ENCODE results near the gene MAP7. TPM values are rescaled to one million over a fixed set of nuclear protein-coding genes. Genes with fewer than 3 reads are reported as not detected.

Gene MAP7
- total RNA-seq, 4 donors from 2014 or later: 16.5 to 47.1 (median 38.8) TPM

DNA sequence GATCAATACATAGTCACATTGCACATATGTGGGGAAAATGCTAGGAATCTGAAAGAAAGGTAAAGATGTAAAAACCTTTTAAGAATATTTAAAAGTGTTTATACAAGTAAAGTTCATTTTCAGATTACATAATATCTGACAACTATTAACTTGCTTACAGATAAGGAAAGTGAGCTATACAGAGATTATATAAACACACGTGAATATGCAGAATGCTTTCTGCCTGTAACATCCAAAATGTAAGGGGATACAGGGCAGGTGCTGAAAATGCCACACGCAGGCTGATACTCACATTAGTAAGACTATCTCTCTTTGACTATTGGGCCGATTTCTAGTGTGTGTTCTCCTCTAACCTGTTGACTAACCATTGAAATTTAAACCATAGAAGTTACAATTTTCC lies 17.9 kb upstream of the MAP7 start:
- no peaks in the 10 kb centered on the region for H3K9me3 ChIP-seq
- TF ChIP-seq, protein P1, sequence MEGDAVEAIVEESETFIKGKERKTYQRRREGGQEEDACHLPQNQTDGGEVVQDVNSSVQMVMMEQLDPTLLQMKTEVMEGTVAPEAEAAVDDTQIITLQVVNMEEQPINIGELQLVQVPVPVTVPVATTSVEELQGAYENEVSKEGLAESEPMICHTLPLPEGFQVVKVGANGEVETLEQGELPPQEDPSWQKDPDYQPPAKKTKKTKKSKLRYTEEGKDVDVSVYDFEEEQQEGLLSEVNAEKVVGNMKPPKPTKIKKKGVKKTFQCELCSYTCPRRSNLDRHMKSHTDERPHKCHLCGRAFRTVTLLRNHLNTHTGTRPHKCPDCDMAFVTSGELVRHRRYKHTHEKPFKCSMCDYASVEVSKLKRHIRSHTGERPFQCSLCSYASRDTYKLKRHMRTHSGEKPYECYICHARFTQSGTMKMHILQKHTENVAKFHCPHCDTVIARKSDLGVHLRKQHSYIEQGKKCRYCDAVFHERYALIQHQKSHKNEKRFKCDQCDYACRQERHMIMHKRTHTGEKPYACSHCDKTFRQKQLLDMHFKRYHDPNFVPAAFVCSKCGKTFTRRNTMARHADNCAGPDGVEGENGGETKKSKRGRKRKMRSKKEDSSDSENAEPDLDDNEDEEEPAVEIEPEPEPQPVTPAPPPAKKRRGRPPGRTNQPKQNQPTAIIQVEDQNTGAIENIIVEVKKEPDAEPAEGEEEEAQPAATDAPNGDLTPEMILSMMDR (IDR thresholded peaks at IDR 0.05): no peak
- no peak for TF ChIP-seq POLR2A (IDR thresholded peaks at IDR 0.05)
- no peak for DNase-seq
- H3K36me3 ChIP-seq: peaks cover 0 to 1% (median 0%) of the 10 kb centered on the region in 3 donors
- peaks cover 0 to 20% (median 0%) of the 10 kb centered on the region in 4 donors for H3K4me1 ChIP-seq
- H3K27me3 ChIP-seq: no peaks in the 10 kb centered on the region
- peak overlapping the region in 3 of 4 donors; percentile 4 to 70 (median 66) for H3K27ac ChIP-seq
- H3K4me3 ChIP-seq: no peak overlapping the region

DNA sequence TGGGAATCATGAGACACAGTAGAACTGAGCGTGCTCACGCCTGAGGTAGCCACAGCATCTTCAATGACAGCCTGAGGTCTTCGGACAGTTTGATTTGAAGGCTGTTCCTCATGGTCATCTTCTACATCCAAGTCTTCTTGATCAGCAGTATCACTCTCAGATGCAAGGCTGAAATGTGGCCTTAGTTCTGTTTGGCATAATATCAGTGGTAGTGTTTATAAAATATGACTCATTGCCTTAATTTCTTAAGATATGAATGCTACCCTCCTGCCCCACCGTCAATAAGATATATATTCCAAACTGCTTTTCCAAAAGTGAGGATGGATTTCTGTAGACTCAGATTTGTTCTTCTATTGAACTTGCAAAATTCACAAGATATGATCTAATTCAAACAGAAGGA lies 17.5 kb upstream of the MAP7 start:
- Histone ChIP-seq H3K9me3 (no peaks in the 10 kb centered on the region), H3K4me3 (no peak overlapping the region), H3K36me3 (no peaks in the 10 kb centered on the region), H3K27me3 (no peaks in the 10 kb centered on the region), H3K4me1 (peaks cover 0 to 20% (median 0%) of the 10 kb centered on the region in 4 donors), H3K27ac (peak overlapping the region in 3 of 4 donors; percentile 4 to 70 (median 66))
- TF ChIP-seq, protein P1 (IDR thresholded peaks at IDR 0.05): no peak
- no peak for TF ChIP-seq POLR2A (IDR thresholded peaks at IDR 0.05)
- no peak for DNase-seq

GRCh38 chr6:136566851-136567250 lies 16.6 kb upstream of the MAP7 start:
- Histone ChIP-seq H3K4me1 (peaks cover 0 to 20% (median 0%) of the 10 kb centered on the region in 4 donors), H3K9me3 (no peaks in the 10 kb centered on the region), H3K27me3 (no peaks in the 10 kb centered on the region), H3K4me3 (no peak overlapping the region), H3K27ac (peak overlapping the region in 3 of 4 donors; percentile 4 to 70 (median 66)), H3K36me3 (peaks cover 0 to 7% (median 0%) of the 10 kb centered on the region in 3 donors)
- no peak for TF ChIP-seq POLR2A (IDR thresholded peaks at IDR 0.05)
- TF ChIP-seq, protein P1 (IDR thresholded peaks at IDR 0.05): no peak
- DNase-seq: no peak

GRCh38 chr6:136566007-136566487 lies 15.8 kb upstream of the MAP7 start:
- peaks cover 0 to 20% (median 0%) of the 10 kb centered on the region in 4 donors for H3K4me1 ChIP-seq

GRCh38 chr6:136564180-136564579 lies 14.0 kb upstream of the MAP7 start:
- Histone ChIP-seq H3K4me3 (no peak overlapping the region), H3K27ac (no peak overlapping the region), H3K36me3 (peaks cover 0 to 24% (median 0%) of the 10 kb centered on the region in 3 donors), H3K9me3 (no peaks in the 10 kb centered on the region), H3K27me3 (no peaks in the 10 kb centered on the region), H3K4me1 (peaks cover 0 to 20% (median 0%) of the 10 kb centered on the region in 4 donors)
- no peak for DNase-seq
- TF ChIP-seq, protein P1 (IDR thresholded peaks at IDR 0.05): no peak
- no peak for TF ChIP-seq POLR2A (IDR thresholded peaks at IDR 0.05)

More at GRCh38 chr6:136566007-136566487, 15.8 kb upstream of the MAP7 start:
- peaks cover 0 to 11% (median 0%) of the 10 kb centered on the region in 3 donors for H3K36me3 ChIP-seq
- peak in 2 of 3 donors; percentile 59 to 71 for DNase-seq
- H3K27me3 ChIP-seq: no peaks in the 10 kb centered on the region
- no peak overlapping the region for H3K4me3 ChIP-seq
- peak overlapping the region in 2 of 4 donors; percentile 42 to 66 for H3K27ac ChIP-seq
- no peak for TF ChIP-seq POLR2A (IDR thresholded peaks at IDR 0.05)
- no peaks in the 10 kb centered on the region for H3K9me3 ChIP-seq

DNA sequence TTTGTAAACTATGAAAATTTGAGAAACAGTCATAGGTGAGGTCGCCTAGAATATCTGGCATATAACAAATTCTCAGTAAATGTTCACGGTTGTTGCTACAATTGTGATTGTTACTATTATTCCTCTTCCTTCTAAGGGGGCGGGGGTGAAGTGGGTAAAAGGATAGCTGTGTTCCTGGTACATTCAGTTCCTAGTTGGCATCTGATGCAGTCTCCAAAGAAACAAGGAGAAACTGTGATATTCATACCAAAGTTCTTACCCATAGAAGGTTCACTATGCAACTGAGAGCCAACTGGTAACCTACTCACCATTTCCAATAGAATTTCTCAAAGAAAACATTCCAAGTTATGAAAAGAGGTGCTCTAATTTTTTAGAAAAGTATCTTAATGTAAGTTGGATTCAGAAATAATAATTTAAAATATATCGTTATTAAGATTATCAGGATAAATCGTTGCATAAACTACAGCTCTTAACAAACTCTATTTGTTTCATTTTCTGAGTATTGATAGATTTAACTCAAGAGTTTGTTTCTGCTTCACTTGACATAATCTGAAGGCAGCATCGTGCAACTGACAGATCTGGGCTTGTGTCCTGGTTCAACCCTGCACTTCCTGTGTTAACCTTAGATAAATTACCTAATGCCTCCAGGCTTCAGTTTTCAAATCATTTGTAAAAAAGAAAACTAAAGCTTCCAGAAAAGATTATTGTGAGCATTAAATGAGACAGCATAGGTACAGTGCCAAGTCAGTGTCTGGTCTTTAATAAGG lies 13.3 kb upstream of the MAP7 start:
- peaks cover 0 to 27% (median 0%) of the 10 kb centered on the region in 3 donors for H3K36me3 ChIP-seq
- H3K9me3 ChIP-seq: no peaks in the 10 kb centered on the region
- DNase-seq: no peak
- TF ChIP-seq, protein P1 (IDR thresholded peaks at IDR 0.05): no peak
- no peak for TF ChIP-seq POLR2A (IDR thresholded peaks at IDR 0.05)
- no peaks in the 10 kb centered on the region for H3K27me3 ChIP-seq
- no peak overlapping the region for H3K27ac ChIP-seq
- H3K4me1 ChIP-seq: peaks cover 0 to 20% (median 0%) of the 10 kb centered on the region in 4 donors
- H3K4me3 ChIP-seq: no peak overlapping the region

All from Peyer's patch (tissue), 4 donors.